ENCODE measurements around the gene CDK12.
"Not testable (repeated sequence)": the region's sequence is repeated elsewhere in the genome, so short reads cannot be mapped to it uniquely, and the experiment has no call there.

The CDK12 gene

DNA sequence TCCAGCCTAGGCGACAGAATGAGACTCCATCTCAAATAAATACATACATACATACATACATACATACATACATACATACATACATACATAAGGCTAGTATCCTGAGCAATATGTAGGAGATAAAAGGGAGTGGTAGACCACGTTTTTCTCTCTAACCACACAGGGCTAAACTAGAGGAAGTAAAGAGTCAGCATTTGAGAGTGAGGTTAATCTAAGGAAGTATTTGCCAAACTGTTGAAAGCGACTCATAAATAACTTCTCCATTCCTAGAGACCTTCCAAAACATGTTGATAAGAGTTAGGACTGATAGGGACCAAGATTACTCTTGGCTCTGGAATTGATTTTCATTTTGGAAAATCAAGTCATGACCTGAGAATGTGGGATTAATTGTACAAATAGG, 77.6 kb downstream of the CDK12 start:
- DNase-seq (ENCODE audit: low read depth in 2 of 2) = no peak
- no peak overlapping the region for H3K4me3 ChIP-seq (replicated peaks in 1 of 2; ENCODE audit: low read depth in 2 of 2, low read length in 2 of 2)
- TF ChIP-seq, protein P1, sequence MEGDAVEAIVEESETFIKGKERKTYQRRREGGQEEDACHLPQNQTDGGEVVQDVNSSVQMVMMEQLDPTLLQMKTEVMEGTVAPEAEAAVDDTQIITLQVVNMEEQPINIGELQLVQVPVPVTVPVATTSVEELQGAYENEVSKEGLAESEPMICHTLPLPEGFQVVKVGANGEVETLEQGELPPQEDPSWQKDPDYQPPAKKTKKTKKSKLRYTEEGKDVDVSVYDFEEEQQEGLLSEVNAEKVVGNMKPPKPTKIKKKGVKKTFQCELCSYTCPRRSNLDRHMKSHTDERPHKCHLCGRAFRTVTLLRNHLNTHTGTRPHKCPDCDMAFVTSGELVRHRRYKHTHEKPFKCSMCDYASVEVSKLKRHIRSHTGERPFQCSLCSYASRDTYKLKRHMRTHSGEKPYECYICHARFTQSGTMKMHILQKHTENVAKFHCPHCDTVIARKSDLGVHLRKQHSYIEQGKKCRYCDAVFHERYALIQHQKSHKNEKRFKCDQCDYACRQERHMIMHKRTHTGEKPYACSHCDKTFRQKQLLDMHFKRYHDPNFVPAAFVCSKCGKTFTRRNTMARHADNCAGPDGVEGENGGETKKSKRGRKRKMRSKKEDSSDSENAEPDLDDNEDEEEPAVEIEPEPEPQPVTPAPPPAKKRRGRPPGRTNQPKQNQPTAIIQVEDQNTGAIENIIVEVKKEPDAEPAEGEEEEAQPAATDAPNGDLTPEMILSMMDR (IDR thresholded peaks at IDR 0.05; ENCODE audit: low read depth, low read length) = no peak

DNA sequence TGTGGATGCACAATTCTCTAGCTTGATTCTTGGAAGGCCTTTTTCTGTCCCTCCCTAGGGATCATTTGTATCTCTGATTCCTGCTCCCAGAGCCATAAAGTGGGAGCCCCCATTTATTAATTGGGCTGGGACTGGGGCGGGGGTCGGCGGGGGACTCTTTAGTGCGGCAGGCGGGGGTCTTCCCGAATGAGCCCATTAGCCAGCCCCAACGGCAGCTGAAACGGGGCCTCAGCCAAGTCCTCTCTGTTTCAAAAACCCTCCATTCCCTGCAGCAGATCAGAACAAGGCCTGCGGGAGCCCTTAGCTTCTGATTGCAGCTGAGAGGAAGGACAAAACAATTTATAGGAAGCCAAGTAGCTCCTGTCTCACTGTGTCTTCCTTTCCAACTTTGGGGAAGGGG, 79.3 kb downstream of the CDK12 start:
- DNase-seq (ENCODE audit: low read depth in 2 of 2) = no peak
- H3K4me3 ChIP-seq (replicated peaks in 1 of 2; ENCODE audit: low read depth in 2 of 2, low read length in 2 of 2) = no peak overlapping the region
- TF ChIP-seq, protein P1 (IDR thresholded peaks at IDR 0.05; ENCODE audit: low read depth, low read length) = no peak

DNA sequence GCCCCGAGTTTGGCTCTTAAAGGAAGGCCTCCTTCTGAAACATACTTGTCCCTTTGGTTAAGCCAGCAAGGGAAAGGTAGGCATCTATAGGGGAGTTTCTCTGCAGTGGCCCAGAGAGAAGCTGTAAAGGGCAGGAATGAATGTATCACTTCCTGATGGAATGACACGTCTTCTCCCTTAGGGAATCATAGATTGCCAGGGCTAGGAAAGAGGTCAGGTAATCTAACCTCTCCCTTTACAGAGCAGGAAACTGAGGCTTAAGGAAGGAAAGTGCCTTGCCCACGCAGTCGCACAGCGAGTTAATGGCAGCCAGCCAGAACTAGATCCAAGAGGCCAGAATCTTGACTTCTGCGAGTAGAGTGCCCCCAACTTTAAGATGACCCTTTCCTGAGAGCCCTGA, 80.4 kb downstream of the CDK12 start:
- no peak for DNase-seq (ENCODE audit: low read depth in 2 of 2)
- no peak overlapping the region for H3K4me3 ChIP-seq (replicated peaks in 1 of 2; ENCODE audit: low read depth in 2 of 2, low read length in 2 of 2)
- TF ChIP-seq, protein P1 (IDR thresholded peaks at IDR 0.05; ENCODE audit: low read depth, low read length) = no peak

DNA sequence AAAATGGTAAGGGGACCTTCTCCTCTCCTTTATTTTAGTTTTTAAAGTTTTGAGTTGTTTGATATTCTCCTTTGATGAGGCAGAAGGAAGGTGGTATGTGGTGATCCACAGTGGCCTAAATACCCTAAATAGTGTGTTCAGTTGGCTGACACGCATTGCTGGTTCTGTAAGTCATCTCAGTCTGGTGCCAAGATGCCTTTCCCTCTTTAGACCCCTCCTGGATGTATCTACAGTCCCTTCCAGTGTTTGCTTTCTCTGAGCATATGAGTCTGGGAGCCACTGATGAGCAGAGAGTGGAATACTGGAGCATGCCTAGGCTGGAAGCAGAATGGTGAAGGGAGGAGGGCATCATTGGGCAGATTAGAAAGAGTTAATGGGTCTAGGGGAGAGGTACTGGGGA, 81.9 kb downstream of the CDK12 start:
- H3K4me3 ChIP-seq (replicated peaks in 1 of 2; ENCODE audit: low read depth in 2 of 2, low read length in 2 of 2) = no peak overlapping the region
- TF ChIP-seq, protein P1 (IDR thresholded peaks at IDR 0.05; ENCODE audit: low read depth, low read length) = no peak
- no peak for DNase-seq (ENCODE audit: low read depth in 2 of 2)

DNA sequence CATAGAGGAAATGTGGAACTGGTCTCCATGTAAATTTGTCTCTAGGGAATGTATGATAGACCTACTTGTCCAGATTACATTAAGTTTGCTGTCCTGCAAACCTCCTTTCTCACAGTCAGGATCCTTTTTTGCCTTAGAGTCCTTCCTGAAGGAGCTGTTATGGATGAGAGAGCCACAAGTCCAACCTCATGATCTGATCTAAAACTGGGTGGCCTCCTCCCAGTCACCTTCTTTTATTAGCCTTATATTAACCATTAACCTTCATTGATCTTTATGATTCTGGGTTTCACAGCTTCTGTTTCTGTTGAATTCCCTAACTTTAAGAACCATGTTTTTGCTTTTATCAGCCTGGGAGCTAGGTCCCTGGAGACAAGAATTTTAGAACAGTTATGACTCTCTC, 82.4 kb downstream of the CDK12 start:
- TF ChIP-seq, protein P1 (IDR thresholded peaks at IDR 0.05; ENCODE audit: low read depth, low read length) = no peak
- no peak for DNase-seq (ENCODE audit: low read depth in 2 of 2)
- H3K4me3 ChIP-seq (replicated peaks in 1 of 2; ENCODE audit: low read depth in 2 of 2, low read length in 2 of 2) = no peak overlapping the region

DNA sequence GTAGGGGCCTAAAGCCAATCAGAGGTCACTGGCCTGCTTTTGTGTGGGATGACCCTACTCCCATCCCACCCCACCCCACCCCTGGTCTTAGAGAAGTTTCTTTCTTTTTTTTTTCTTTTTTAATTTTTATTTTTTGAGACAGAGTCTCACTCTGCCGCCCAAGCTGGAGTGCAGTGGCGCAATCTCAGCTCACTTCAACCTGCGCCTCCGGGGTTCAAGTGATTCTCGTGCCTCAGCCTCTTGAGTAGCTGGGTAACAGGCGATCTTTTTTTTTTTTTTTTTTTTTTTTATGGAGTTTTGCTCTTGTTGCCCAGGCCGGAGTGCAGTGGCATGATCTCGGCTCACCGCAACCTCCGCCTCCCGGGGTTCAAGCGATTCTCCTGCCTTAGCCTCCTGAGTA, 83.1 kb downstream of the CDK12 start:
- not testable (repeated sequence) for DNase-seq (ENCODE audit: low read depth in 2 of 2); H3K4me3 ChIP-seq (replicated peaks in 1 of 2; ENCODE audit: low read depth in 2 of 2, low read length in 2 of 2)

DNA sequence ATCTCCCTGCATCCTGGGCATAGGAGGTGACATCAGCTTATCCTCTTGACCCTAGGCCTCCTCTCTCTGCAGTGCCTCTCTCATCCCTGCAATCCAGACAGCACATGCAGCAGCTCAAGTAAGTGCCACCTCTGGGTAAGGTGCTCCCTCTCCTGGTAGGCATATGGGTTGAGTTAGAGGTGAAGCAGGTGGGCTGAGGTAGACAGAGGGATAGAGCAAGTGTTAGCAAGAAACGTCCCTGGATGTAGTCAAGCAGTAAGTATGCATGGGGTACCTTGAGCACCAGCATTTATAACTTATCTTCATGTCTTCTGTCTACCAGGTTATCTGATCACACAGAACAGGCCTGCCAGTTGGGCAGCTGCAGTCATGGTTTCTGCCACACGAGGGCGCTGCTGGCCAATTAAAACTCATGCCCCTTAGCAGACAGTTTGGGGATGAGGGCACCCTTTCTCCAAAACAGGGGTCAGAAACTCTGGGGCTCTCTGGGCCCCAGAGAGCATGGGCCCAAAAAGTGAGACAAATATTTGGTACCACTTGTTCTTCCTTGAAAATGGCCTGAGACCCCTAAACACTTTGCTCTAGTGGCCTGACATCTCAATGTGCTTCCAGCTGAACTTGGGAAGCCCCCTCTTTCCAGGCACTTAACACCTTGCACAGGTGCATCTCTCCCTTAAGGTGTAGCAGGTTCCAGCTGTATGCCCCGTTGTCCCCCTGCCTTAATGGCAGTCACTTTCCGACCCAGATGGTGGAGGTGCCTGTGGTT, 86.6 kb downstream of the CDK12 start:
- DNase-seq (ENCODE audit: low read depth in 2 of 2) = peak; percentile 57 to 64
- H3K4me3 ChIP-seq (replicated peaks in 1 of 2; ENCODE audit: low read depth in 2 of 2, low read length in 2 of 2) = no peak overlapping the region
- TF ChIP-seq, protein P1 (IDR thresholded peaks at IDR 0.05; ENCODE audit: low read depth, low read length) = peak; percentile 84

Measured in cardiac fibroblast (primary cell).